ENCODE results near the gene SLIT1. TPM values are rescaled to one million over a fixed set of nuclear protein-coding genes. Genes with fewer than 3 reads are reported as not detected.

Gene SLIT1
- total RNA-seq, 4 donors from 2014 or later = not detected

GRCh38 chr10:97062456-97062855 lies 123.3 kb downstream of the SLIT1 start:
- TF ChIP-seq CTCF (IDR thresholded peaks at IDR 0.05) (no peak), POLR2A (IDR thresholded peaks at IDR 0.05) (no peak)
- 77 to 80% methylated on average over 7 of the region's 7 CpGs for WGBS, 2 donors

GRCh38 chr10:97062046-97062445 lies 123.7 kb downstream of the SLIT1 start:
- DNase-seq (ENCODE audit: low spot score in 2 of 2) = no peak
- no peak overlapping the region for H3K4me3 ChIP-seq (ENCODE audit: low read depth, poor library complexity, severe bottlenecking)
- intact Hi-C loops (cut with DNase I; ENCODE audit: low total_unique reads) = no loop called here
- TF ChIP-seq POLR2A (IDR thresholded peaks at IDR 0.05) = no peak
- no peak for TF ChIP-seq CTCF (IDR thresholded peaks at IDR 0.05)
- 74 to 81% methylated on average over 4 to 5 of the region's 5 CpGs for WGBS, 2 donors

More at GRCh38 chr10:97062456-97062855, 123.3 kb downstream of the SLIT1 start:
- intact Hi-C loops (cut with DNase I; ENCODE audit: low total_unique reads) = no loop called here
- no peak for DNase-seq (ENCODE audit: low spot score in 2 of 2)
- H3K4me3 ChIP-seq (ENCODE audit: low read depth, poor library complexity, severe bottlenecking) = no peak overlapping the region

GRCh38 chr10:97061423-97061822 lies 124.3 kb downstream of the SLIT1 start:
- intact Hi-C loops (cut with DNase I; ENCODE audit: low total_unique reads) = no loop called here
- no peak overlapping the region for H3K4me3 ChIP-seq (ENCODE audit: low read depth, poor library complexity, severe bottlenecking)
- TF ChIP-seq POLR2A (IDR thresholded peaks at IDR 0.05) = no peak
- no peak for DNase-seq (ENCODE audit: low spot score in 2 of 2)
- WGBS, 2 donors = 86 to 95% methylated on average over 2 of the region's 2 CpGs

- TF ChIP-seq POLR2A (IDR thresholded peaks at IDR 0.05) (no peak), CTCF (IDR thresholded peaks at IDR 0.05) (no peak)
- no peak overlapping the region for H3K4me3 ChIP-seq (ENCODE audit: low read depth, poor library complexity, severe bottlenecking)
- WGBS, 2 donors = 77 to 87% methylated on average over 12 to 15 of the region's 15 CpGs
- intact Hi-C loops (cut with DNase I; ENCODE audit: low total_unique reads) = no loop called here
- no peak for DNase-seq (ENCODE audit: low spot score in 2 of 2)
Measured at GRCh38 chr10:97060441-97061084, 125.2 kb downstream of the SLIT1 start.

- H3K4me3 ChIP-seq (ENCODE audit: low read depth, poor library complexity, severe bottlenecking) = no peak overlapping the region
- no peak for DNase-seq (ENCODE audit: low spot score in 2 of 2)
- no peak for TF ChIP-seq CTCF (IDR thresholded peaks at IDR 0.05)
- no peak for TF ChIP-seq POLR2A (IDR thresholded peaks at IDR 0.05)
- intact Hi-C loops (cut with DNase I; ENCODE audit: low total_unique reads) = no loop called here
- 70 to 78% methylated on average over 7 of the region's 7 CpGs for WGBS, 2 donors
Measured at GRCh38 chr10:97059872-97060205, 125.9 kb downstream of the SLIT1 start.

- H3K4me3 ChIP-seq (ENCODE audit: low read depth, poor library complexity, severe bottlenecking) = no peak overlapping the region
- no peak for DNase-seq (ENCODE audit: low spot score in 2 of 2)
- 52 to 76% methylated on average over 13 to 14 of the region's 14 CpGs for WGBS, 2 donors
- TF ChIP-seq CTCF (IDR thresholded peaks at IDR 0.05) (no peak), POLR2A (IDR thresholded peaks at IDR 0.05) (no peak)
- intact Hi-C loops (cut with DNase I; ENCODE audit: low total_unique reads) = no loop called here
Measured at GRCh38 chr10:97059006-97059871, 126.5 kb downstream of the SLIT1 start.

Measured in lower leg skin (tissue), 4 donors.